GM19468 (cell line): ENCODE results near the gene MAPKBP1.
"Not testable (repeated sequence)": the region's sequence is repeated elsewhere in the genome, so short reads cannot be mapped to it uniquely, and the experiment has no call there.

Source experiments
- ATAC-seq: cut with Tn5 transposase; IDR thresholded peaks from one replicate; pipeline ENCODE4 v1.9.1; 2021; ENCODE audit warnings: mild to moderate bottlenecking, moderate library complexity, moderate number of reproducible peaks; ENCODE audit not compliant: unreplicated experiment; ENCODE audit errors: extremely low read depth

The MAPKBP1 gene

GRCh38 chr15:41774062-41774881, at the start of gene MAPKBP1:
TSS of gene MAPKBP1 (plus strand) at chr15:41774484. CDS start at chr15:41775276, 792 bp downstream.
- ATAC-seq, result peak; percentile 71

- ATAC-seq, result no peak
These were observed 47.1 kb upstream of the MAPKBP1 start for GRCh38 chr15:41727143-41727542.

- ATAC-seq, result not testable (repeated sequence)
These were observed 46.2 kb upstream of the MAPKBP1 start for GRCh38 chr15:41728061-41728460.

DNA sequence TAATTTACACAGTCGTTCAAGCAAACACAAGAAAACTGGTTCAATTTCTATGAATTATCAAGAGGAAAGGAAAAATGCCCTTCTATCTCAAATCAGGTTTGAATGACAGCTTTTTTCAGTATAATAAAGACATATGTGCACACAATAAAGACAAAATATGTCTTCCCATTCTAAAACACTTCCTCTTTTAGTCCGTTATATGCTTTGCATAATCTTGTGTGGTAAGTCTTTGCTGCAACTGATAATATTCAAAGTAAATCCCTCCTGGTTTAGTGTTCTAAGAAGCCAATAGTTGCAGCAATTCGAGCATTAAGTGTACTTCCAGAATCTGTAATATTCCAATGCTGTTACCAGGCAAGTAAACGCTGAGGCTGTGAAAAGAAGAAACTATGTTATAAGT, 43.7 kb upstream of the MAPKBP1 start:
- ATAC-seq, result no peak

DNA sequence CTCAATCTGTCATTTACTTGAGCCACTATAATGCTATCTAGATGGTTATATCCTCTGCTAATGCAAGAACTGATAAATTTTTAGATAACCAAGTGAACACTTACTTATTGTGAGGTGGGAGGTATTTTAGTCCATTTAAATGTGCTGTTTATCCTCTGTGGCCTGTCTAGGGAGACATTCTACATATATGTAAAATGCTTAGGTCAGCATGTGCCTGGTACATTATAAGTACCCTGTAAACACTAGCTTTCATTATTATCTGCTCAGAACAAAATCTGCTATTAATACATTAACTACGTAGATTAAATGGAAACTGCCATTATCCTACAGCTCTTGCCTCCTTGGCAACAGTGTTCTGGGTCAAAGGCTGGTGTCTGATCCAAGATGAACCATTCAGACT, 41.8 kb upstream of the MAPKBP1 start:
- ATAC-seq, result no peak

- no peak for ATAC-seq
These were observed 40.2 kb upstream of the MAPKBP1 start for GRCh38 chr15:41734079-41734478.

GRCh38 chr15:41735046-41735445, 39.2 kb upstream of the MAPKBP1 start:
- ATAC-seq, result no peak

DNA sequence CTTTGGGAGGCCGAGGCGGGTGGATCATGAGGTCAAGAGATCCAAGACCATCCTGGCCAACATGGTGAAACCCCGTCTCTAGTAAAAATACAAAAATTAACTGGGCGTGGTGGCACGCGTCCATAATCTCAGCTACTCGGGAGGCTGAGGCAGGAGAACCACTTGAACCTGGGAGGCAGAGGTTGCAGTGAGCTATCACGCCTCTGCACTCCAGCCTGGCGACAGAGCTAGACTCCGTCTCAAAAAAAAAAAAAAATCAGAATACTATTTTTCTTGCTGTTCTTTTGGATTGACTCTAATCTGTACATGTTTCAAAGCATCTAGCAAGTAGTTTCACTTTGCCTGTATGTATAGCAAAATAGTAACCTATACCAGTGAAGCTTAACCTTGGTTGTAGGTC, 38.8 kb upstream of the MAPKBP1 start:
- not testable (repeated sequence) for ATAC-seq

- ATAC-seq, result no peak
These were observed 27.5 kb upstream of the MAPKBP1 start for GRCh38 chr15:41746802-41747201.

- ATAC-seq, result no peak
These were observed 18.1 kb upstream of the MAPKBP1 start for GRCh38 chr15:41756198-41756597.

- ATAC-seq, result no peak
These were observed 1.5 kb upstream of the MAPKBP1 start for GRCh38 chr15:41772720-41773331.

DNA sequence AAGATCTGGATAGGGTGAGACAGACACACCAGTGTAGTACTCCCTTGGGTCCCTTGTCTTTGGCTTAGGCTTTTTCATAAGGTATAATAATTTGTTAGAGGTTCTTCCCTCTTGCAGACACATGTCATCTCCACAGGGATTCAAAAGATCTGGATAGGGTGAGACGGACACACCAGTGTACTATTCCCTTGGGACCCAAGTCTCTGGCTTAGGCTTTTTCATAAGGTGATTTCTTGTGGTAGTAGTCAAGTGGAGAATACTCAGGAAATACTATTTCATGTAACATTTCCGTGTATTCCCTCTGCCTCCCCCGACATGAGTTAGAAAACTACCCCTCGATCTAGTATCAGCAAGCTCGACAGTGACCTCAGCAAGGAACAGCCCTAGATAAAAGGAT, 954 bp upstream of the MAPKBP1 start:
- no peak for ATAC-seq

DNA sequence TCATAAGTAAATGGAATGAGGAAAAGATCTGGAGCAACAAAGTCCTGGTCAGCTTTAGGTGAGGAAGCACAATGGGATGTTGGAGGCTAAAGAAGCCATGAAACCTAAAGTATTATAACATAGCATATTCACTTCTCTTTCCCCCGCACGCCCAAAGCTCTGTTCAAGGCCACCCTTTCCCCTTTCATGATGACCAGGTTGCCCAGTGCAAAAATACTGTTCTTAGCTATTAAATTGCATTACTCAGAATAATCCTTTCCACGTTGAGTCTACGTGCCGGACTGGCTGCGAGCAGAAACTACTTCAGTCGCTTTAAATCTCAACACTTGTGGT, 589 bp upstream of the MAPKBP1 start:
- no peak for ATAC-seq

DNA sequence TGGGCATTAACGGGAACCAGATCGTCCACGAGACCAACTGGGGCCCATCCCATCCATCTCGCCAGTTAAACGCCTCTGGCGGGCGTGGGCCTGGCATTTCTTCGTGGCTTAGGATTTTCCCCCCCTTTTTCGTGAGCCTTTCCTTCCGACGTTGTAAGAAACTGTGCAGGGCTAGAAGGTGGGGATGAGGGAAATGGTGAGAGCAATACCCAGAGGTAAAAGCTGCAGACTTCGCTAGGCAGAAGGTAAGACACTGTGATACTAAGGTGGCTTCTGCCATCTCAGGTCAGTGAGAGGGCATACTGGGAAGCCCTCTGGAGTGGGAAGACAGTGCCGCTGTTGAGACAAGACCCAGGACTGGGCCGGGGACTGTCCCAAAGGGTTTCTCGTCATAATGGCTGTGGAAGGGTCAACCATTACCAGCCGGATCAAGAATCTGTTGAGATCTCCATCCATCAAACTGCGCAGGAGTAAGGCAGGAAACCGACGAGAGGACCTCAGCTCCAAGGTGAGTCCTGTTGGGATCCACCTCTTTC, 666 bp downstream of the MAPKBP1 start:
- no peak for ATAC-seq

- no peak for ATAC-seq
These were observed 1.4 kb downstream of the MAPKBP1 start for GRCh38 chr15:41775651-41776050.

DNA sequence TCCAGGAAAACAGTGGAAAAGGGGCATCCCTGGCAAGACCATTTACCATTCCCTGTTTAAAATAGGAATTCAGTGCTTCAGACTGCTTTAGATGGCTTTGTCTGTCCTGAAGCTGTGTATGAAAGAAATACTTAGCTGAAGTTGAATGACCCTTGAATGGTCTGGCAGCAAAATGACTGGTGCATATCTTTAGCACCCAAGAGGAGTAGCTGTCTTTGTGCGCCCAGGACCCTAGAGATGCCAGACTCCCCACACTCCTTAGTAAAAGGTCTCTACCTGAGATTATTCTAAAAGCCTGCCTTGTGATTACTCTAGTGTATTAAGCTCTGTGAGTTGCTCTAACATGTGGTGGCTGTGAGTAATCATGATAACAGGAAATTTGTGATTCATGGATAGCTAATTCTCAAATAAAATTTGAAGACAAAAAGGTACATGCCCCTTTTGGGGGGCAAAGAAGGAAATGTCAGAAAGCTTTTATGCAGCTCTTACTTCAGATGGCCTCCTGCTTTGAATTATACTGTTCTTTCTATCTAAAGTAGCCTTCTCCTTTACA, 3.2 kb downstream of the MAPKBP1 start:
- no peak for ATAC-seq

- no peak for ATAC-seq
These were observed 4.2 kb downstream of the MAPKBP1 start for GRCh38 chr15:41778521-41778920.

- ATAC-seq, result no peak
These were observed 5.4 kb downstream of the MAPKBP1 start for GRCh38 chr15:41779662-41780157.

DNA sequence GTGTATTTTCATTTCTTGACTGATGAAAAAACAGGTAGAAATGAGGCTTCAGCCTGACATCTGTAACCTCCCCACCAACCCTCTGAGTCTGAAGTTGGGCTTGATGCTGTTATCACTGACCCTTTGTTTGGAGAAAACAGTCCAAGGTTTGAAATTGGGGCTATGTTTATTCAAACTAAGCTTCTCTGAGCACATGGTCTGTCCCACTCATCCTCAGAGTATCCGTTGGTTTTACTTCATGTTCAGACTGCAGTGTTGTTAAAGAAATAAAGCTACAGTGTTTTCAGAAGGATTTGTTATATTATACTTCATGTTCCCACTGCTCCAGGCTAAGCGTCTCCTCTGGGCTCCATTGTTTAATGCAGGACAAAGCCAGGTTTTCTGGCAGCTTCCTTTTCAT, 6.0 kb downstream of the MAPKBP1 start:
- no peak for ATAC-seq

DNA sequence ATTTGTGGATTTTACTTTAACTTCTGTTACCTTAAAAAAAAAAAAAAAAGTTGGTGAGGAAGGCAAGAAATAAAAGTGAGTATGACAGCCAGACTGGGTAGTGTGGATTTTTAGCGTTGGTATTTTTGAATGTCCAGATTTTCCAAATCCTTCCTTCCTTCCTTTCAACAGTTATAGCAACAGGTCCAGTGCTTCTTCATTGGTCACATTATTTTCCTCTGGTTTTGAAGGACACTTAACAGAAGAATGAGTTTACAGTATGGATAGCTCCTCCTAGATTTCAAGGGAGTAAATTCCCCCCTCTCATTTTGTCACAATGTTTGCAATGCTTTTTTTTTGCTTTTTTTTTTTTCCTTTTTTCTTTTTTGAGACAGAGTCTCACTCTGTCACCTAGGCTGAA, 6.4 kb downstream of the MAPKBP1 start:
- ATAC-seq, result no peak
